ENCODE data around the gene PRKCE.

PRKCE gene

DNA sequence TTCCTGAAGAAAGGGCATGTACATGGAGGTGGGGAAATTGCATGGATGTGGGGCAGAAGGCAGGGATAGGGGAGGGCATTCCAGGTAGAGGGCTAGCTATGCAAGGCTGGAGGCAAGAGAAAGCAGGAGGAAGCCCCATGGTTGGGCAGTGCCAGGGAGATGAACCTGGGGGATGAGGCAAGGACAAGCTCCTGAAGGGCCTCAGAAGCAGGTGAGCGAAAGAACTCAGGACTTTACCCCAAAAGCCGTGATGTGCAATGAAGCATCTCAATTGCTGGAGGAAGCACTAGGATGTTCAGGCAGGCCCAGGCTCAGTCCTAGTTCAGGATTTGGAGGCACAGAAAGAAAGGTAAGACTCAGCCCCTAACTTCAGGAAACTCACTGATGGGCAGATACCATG is 528.7 kb downstream of the PRKCE start:
- Histone ChIP-seq H3K36me3 (ENCODE audit: control insufficient read depth, insufficient read depth, low read length) (no peaks in the 10 kb centered on the region), H3K9me3 (ENCODE audit: control insufficient read depth, low read length) (no peaks in the 10 kb centered on the region), H3K4me1 (ENCODE audit: control insufficient read depth, insufficient read depth, low read length) (no peaks in the 10 kb centered on the region), H3K4me3 (ENCODE audit: low read length) (no peak overlapping the region), H3K9ac (ENCODE audit: low read length) (no peak overlapping the region), H3K27me3 (ENCODE audit: control insufficient read depth, insufficient read depth, low read length) (no peaks in the 10 kb centered on the region)

DNA sequence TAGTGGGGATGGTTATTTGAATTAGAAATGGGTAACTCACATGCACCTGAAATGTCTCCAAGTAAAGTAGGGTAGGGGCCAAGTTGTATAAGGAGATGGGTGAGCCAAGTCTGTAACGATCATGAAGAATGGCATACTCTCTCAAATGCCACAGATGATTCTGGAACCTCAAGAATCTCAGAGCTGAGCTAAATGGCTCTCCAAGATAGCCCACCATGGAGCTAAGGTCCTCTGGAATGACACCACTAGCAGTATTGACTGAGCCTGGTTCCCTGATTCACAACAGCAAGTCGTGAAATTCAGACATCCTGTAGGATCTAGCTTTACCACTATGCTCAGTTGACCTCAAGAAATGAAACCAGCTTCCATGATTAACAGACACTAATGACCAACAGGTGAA is 529.8 kb downstream of the PRKCE start:
- Histone ChIP-seq H3K27me3 (ENCODE audit: control insufficient read depth, insufficient read depth, low read length) (no peaks in the 10 kb centered on the region), H3K4me1 (ENCODE audit: control insufficient read depth, insufficient read depth, low read length) (no peaks in the 10 kb centered on the region), H3K36me3 (ENCODE audit: control insufficient read depth, insufficient read depth, low read length) (no peaks in the 10 kb centered on the region), H3K4me3 (ENCODE audit: low read length) (no peak overlapping the region), H3K9me3 (ENCODE audit: control insufficient read depth, low read length) (no peaks in the 10 kb centered on the region), H3K9ac (ENCODE audit: low read length) (no peak overlapping the region)

DNA sequence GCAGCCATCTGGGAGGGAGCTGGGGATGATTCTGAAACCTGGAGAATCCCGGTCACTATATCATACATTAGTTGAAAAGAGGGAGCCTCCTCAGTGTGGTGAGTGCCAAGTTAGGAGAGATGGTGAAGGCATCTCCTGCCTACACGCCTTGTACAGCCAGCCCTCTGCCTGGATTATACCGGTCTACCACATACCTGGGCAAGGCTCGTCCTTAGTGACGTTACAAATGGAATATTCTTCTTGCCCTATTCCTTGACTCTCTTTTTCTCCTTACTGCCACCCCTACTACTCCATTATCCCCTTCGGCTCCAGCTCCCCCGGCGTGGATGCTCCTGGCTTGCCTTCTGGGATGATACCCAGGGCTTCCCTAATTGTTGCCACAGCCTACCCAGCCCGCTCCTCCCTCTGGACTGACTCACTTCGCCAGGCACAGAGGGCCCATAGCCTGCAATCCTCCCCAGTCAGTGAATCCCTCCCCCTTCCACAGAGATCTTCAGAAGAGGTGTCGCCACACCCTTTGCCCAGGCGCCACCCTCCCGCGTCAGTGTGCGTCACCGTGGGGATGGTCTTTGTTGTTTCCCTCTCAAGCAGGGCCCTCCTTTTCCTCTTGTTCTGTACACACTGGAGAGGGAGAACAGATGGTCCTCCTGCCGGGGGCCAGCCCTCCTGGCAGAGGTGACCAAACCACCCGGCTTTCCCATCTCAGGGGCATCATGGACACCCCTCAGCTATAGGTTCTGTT is 530.5 kb downstream of the PRKCE start:
- H3K9me3 ChIP-seq (ENCODE audit: control insufficient read depth, low read length): no peaks in the 10 kb centered on the region
- no peaks in the 10 kb centered on the region for H3K27me3 ChIP-seq (ENCODE audit: control insufficient read depth, insufficient read depth, low read length)
- H3K9ac ChIP-seq (ENCODE audit: low read length): no peak overlapping the region
- no peak overlapping the region for H3K4me3 ChIP-seq (ENCODE audit: low read length)
- H3K36me3 ChIP-seq (ENCODE audit: control insufficient read depth, insufficient read depth, low read length): no peaks in the 10 kb centered on the region
- peaks cover 2% of the 10 kb centered on the region for H3K4me1 ChIP-seq (ENCODE audit: control insufficient read depth, insufficient read depth, low read length)

DNA sequence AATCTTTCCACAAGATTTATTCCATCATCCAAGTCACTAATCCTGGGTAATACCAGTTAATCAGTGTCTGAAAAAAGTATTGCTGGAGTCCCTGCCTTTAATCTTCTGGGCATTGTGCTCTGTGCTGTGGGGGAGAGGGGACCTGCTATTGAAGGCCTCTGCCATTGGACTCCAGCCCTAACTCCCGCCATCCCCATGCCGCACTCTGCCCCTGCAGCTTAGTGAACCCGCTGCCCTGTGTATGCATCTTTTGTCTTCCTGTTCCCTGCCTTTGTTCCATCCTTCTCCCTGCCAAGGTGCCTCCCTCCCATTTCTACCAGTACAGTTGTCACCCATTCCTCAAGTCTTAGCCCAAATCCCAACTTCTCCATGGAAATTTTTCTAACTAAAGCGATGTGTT is 532.0 kb downstream of the PRKCE start:
- Histone ChIP-seq H3K27me3 (ENCODE audit: control insufficient read depth, insufficient read depth, low read length) (no peaks in the 10 kb centered on the region), H3K4me1 (ENCODE audit: control insufficient read depth, insufficient read depth, low read length) (peaks cover 10% of the 10 kb centered on the region), H3K36me3 (ENCODE audit: control insufficient read depth, insufficient read depth, low read length) (no peaks in the 10 kb centered on the region), H3K9me3 (ENCODE audit: control insufficient read depth, low read length) (no peaks in the 10 kb centered on the region), H3K9ac (ENCODE audit: low read length) (no peak overlapping the region), H3K4me3 (ENCODE audit: low read length) (no peak overlapping the region)

DNA sequence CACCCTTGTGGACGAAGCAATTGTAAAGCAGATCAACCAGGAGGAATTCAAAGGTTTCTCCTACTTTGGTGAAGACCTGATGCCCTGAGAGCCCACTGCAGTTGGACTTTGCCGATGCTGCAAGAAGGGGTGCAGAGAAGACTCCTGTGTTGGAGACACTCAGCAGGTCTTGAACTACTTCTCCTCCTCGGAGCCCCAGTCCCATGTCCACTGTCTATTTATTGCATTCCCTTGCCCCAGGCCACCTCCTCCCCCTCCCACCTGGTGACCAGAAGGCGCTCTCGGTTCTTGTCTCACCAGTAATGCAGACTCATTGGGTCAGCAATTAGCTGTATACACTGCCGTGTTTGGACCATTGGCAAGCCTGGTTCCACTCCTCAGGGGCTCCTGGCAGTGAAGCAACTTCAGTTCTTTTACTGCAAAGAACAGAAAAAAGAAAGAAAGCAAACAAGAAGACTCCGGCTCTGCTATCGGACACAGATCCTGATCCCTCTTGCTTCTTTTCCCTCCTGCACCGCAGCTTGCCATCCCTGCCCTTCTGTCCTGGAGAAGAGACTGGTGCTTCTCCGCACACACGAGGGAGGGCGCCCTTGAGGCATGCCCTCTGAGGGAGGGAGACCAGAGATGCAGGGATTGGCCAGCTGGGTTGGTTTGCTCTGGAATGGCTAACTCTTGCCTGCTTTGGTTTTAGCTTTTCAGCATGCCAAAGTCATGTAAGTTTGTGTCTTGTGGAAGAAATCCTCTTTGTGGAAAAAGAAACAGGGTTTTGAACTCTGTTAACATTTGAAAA is 533.5 kb downstream of the PRKCE start:
- Histone ChIP-seq H3K36me3 (ENCODE audit: control insufficient read depth, insufficient read depth, low read length) (no peaks in the 10 kb centered on the region), H3K4me1 (ENCODE audit: control insufficient read depth, insufficient read depth, low read length) (peaks cover 10% of the 10 kb centered on the region), H3K9me3 (ENCODE audit: control insufficient read depth, low read length) (no peaks in the 10 kb centered on the region), H3K27me3 (ENCODE audit: control insufficient read depth, insufficient read depth, low read length) (no peaks in the 10 kb centered on the region), H3K4me3 (ENCODE audit: low read length) (no peak overlapping the region), H3K9ac (ENCODE audit: low read length) (no peak overlapping the region)

DNA sequence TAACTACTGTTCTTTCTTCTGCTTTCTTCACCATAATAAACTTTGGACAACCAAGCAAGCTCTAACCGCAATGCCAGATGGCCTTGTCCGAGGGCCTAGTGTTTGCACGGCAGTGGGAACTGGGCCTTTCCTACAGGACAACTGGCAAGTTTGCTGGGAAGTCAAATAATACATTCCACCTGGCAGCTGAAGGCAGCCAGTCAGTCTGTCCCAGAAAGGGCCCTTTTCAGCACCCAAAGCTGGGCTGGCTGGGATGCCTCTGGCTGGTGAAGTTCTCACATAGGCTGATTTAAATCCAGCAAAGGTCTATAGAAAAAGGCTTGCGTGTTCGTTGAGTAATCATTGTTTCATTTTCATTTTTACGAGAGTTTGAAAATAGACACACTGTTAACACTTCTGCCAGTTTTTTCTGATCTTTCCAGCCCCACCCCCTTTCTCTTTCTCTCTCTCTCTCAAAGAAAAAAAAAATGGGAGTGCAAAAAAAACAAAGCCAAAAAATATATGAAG is 535.7 kb downstream of the PRKCE start:
- no peaks in the 10 kb centered on the region for H3K27me3 ChIP-seq (ENCODE audit: control insufficient read depth, insufficient read depth, low read length)
- H3K4me3 ChIP-seq (ENCODE audit: low read length): no peak overlapping the region
- H3K36me3 ChIP-seq (ENCODE audit: control insufficient read depth, insufficient read depth, low read length): no peaks in the 10 kb centered on the region
- H3K9me3 ChIP-seq (ENCODE audit: control insufficient read depth, low read length): no peaks in the 10 kb centered on the region
- peaks cover 10% of the 10 kb centered on the region for H3K4me1 ChIP-seq (ENCODE audit: control insufficient read depth, insufficient read depth, low read length)
- H3K9ac ChIP-seq (ENCODE audit: low read length): peak overlapping the region; percentile 13

GRCh38 chr2:46188041-46188716 is 536.7 kb downstream of the PRKCE start:
- peaks cover 10% of the 10 kb centered on the region for H3K4me1 ChIP-seq (ENCODE audit: control insufficient read depth, insufficient read depth, low read length)
- H3K36me3 ChIP-seq (ENCODE audit: control insufficient read depth, insufficient read depth, low read length): no peaks in the 10 kb centered on the region
- no peaks in the 10 kb centered on the region for H3K9me3 ChIP-seq (ENCODE audit: control insufficient read depth, low read length)
- no peaks in the 10 kb centered on the region for H3K27me3 ChIP-seq (ENCODE audit: control insufficient read depth, insufficient read depth, low read length)
- no peak overlapping the region for H3K9ac ChIP-seq (ENCODE audit: low read length)
- no peak overlapping the region for H3K4me3 ChIP-seq (ENCODE audit: low read length)

DNA sequence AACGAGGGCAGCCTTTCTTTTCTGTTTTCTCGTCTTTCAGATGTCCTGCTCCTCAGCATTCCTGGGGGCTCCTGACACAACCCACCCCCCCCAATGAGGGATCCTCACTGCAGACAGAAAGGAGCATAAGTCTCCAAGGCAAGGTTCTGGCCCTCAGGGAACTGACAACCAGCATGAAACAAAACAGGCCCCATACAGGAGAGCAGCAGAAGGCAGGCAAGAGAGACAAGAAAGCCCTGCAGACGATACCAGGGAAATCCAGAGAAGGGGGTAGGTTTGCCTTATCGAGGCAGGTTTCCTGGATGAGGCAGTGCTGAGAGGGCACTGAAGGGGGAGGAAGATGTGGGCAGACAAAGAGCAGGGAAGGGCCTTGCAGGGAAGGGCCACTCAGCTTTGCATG is 541.9 kb downstream of the PRKCE start:
- no peak overlapping the region for H3K4me3 ChIP-seq (ENCODE audit: low read length)
- no peaks in the 10 kb centered on the region for H3K36me3 ChIP-seq (ENCODE audit: control insufficient read depth, insufficient read depth, low read length)
- H3K27me3 ChIP-seq (ENCODE audit: control insufficient read depth, insufficient read depth, low read length): no peaks in the 10 kb centered on the region
- peaks cover under 1% of the 10 kb centered on the region for H3K4me1 ChIP-seq (ENCODE audit: control insufficient read depth, insufficient read depth, low read length)
- no peak overlapping the region for H3K9ac ChIP-seq (ENCODE audit: low read length)
- no peaks in the 10 kb centered on the region for H3K9me3 ChIP-seq (ENCODE audit: control insufficient read depth, low read length)

DNA sequence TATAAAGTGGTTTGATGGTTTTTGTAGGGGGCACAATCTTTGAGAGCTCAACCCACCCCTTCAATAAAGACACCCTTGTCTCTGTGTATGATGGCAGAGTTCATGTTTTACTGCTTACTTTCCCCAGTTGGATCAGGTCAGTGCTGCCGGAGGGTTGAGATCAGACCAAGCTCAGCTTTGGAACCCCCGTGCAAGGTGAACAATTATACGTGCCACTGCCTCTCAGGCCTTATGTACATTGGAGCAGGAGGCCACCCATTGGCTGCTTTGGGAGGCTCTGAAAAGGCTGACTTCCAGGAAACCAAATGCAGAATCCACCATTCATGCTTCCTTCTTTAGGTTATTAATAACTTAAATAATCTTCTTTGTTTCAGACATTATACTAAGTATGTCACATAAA is 542.4 kb downstream of the PRKCE start:
- H3K4me3 ChIP-seq (ENCODE audit: low read length): no peak overlapping the region
- H3K4me1 ChIP-seq (ENCODE audit: control insufficient read depth, insufficient read depth, low read length): no peaks in the 10 kb centered on the region
- H3K9ac ChIP-seq (ENCODE audit: low read length): no peak overlapping the region
- no peaks in the 10 kb centered on the region for H3K27me3 ChIP-seq (ENCODE audit: control insufficient read depth, insufficient read depth, low read length)
- no peaks in the 10 kb centered on the region for H3K9me3 ChIP-seq (ENCODE audit: control insufficient read depth, low read length)
- no peaks in the 10 kb centered on the region for H3K36me3 ChIP-seq (ENCODE audit: control insufficient read depth, insufficient read depth, low read length)

DNA sequence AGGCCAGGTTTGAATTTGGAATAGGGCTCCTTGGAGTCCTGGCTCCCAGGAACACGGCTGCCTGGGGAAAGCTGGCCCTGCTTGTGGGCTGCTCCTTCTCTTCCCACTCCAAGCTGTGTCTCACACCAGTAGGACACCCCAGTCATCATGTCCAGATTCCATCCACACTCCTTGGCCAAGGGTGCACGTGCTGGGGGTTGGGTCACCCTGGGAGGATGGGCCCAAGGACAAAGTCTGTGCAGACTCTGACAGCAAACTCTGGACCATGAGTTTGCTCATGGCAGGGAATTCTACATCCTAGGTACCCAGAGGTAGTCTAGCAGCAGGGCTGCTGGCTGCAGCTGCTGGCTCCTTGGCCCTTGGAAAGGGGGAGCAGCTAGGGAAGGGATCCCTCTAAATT is 543.4 kb downstream of the PRKCE start:
- H3K4me3 ChIP-seq (ENCODE audit: low read length): no peak overlapping the region
- H3K9me3 ChIP-seq (ENCODE audit: control insufficient read depth, low read length): no peaks in the 10 kb centered on the region
- H3K27me3 ChIP-seq (ENCODE audit: control insufficient read depth, insufficient read depth, low read length): no peaks in the 10 kb centered on the region
- no peaks in the 10 kb centered on the region for H3K4me1 ChIP-seq (ENCODE audit: control insufficient read depth, insufficient read depth, low read length)
- H3K36me3 ChIP-seq (ENCODE audit: control insufficient read depth, insufficient read depth, low read length): no peaks in the 10 kb centered on the region
- H3K9ac ChIP-seq (ENCODE audit: low read length): no peak overlapping the region

- Histone ChIP-seq H3K4me3 (ENCODE audit: low read length) (no peak overlapping the region), H3K9me3 (ENCODE audit: control insufficient read depth, low read length) (no peaks in the 10 kb centered on the region), H3K27me3 (ENCODE audit: control insufficient read depth, insufficient read depth, low read length) (no peaks in the 10 kb centered on the region), H3K9ac (ENCODE audit: low read length) (no peak overlapping the region), H3K4me1 (ENCODE audit: control insufficient read depth, insufficient read depth, low read length) (no peaks in the 10 kb centered on the region), H3K36me3 (ENCODE audit: control insufficient read depth, insufficient read depth, low read length) (no peaks in the 10 kb centered on the region)
Measured at GRCh38 chr2:46195819-46196218, 544.3 kb downstream of the PRKCE start.

GRCh38 chr2:46196871-46197462 is 545.5 kb downstream of the PRKCE start:
- H3K9me3 ChIP-seq (ENCODE audit: control insufficient read depth, low read length): no peaks in the 10 kb centered on the region
- no peak overlapping the region for H3K9ac ChIP-seq (ENCODE audit: low read length)
- no peaks in the 10 kb centered on the region for H3K27me3 ChIP-seq (ENCODE audit: control insufficient read depth, insufficient read depth, low read length)
- H3K4me1 ChIP-seq (ENCODE audit: control insufficient read depth, insufficient read depth, low read length): no peaks in the 10 kb centered on the region
- H3K4me3 ChIP-seq (ENCODE audit: low read length): no peak overlapping the region
- H3K36me3 ChIP-seq (ENCODE audit: control insufficient read depth, insufficient read depth, low read length): no peaks in the 10 kb centered on the region
